HG02840 (cell line): ENCODE measurements around the gene RPTOR.

Source experiments
- ATAC-seq: cut with Tn5 transposase; IDR thresholded peaks from one replicate; pipeline ENCODE4 v1.9.1; 2021; ENCODE audit warnings: mild to moderate bottlenecking, moderate library complexity, moderate number of reproducible peaks; ENCODE audit not compliant: unreplicated experiment, low FRiP score

Gene RPTOR

DNA sequence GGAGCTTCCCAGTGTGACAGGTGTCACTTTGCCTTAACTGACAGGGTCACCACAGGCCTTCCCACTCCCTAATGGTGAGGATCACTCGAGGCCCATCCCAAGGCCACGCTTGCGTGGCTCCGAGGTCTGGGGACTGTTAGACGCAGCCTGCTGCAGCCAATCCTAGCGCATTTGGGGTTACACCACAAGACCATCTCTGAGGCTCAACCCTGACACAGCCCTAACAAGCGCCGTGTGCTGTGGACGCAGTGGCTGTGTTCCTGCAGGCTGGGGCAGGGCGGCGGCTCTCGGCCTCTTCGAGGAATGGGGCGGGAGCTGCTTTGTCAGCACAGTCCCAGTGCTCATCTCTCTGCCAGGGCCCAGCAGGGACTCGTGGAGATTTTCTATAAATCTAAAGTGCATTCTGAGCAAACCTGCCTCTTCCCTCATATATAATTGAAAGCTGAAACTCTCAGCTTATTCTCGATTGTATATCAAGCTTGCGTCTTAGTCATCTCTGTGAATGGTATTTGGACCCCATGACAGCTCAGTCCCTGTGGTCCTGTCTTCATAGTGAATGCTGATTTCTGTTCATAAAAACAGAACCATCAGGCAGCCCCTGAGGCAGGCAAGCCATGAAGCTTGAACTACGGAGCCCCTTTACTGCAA, 381.2 kb downstream of the RPTOR start:
- ATAC-seq, result no peak

GRCh38 chr17:80926591-80927250, 382.1 kb downstream of the RPTOR start:
- no peak for ATAC-seq

GRCh38 chr17:80927791-80928216, 383.2 kb downstream of the RPTOR start:
- ATAC-seq, result no peak

DNA sequence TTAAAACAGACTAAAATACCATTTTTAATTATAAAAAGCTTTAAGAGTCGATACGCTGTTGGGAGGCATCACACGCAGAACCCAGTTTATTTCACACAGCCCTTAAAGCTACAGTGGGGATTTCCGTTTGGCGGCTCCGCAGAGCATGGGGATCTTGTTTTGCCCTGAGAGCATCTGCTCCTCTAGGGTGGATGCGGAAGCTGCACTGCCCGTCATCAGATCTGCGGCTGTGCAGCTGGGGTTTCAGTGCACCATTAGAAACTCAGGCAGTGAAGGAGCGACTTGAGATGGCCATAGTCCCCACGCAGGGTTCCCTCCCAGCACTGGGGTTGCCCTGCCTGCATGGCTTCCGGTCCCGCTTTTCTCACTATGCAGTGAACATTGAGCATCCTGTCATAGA, 384.8 kb downstream of the RPTOR start:
- ATAC-seq, result no peak

- no peak for ATAC-seq
Observed at GRCh38 chr17:80930335-80931279, 386.0 kb downstream of the RPTOR start.

GRCh38 chr17:80931421-80932265, 387.0 kb downstream of the RPTOR start:
- ATAC-seq, result no peak

DNA sequence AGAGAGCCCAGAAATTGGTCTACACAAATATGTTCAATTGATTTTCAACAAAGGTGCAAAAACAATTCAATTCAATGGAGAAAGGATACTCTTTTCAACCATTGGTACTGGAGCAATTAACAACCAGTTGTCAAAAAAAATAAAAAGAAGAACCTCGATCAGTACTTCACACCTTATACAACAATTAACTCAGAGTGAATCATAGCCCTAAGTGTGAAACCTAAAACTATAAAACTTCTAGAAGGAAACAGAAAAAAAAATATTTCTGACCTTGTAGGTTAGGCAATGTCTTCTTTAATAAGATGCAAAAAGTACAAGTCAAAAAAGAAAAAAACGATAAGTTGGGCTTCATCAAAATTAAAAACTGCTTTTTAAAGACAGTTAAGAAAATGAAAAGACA, 390.9 kb downstream of the RPTOR start:
- no peak for ATAC-seq

DNA sequence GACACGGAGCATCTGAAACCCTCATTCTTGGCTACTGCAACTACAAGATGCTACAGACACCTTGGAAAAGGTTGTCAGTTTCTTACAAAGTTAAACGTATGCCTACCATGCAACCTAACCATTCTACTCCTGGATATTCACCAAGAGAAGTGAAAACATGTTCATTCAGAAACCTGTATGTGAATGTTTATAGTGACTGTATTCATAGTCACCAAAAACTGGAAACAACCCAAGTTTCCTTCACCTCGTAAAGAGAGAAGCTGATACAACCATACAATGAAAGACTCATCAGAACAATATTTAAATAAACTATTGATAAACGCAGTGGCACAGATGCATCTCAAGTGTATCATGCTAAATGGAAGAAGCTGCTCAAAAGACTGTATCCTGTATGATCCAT, 391.6 kb downstream of the RPTOR start:
- no peak for ATAC-seq

DNA sequence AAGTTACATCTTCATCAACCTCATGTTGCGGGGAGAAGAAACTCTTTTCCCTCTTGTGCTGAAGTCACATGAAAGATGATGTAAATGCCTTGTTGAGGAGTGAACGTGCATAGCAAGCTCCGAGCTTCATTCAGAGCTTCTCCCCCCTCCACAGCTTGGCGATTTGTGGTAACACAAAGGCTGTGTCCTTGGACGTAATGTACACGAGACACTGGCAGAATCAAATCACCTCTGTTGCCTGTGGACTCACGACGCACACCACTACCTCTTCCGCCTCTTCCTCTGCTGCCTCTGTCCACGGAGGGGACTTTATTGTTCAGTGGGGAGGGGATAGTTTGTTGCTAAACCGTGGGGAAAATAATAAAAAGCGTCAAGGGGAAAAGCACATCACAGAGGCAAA, 392.1 kb downstream of the RPTOR start:
- ATAC-seq, result no peak

DNA sequence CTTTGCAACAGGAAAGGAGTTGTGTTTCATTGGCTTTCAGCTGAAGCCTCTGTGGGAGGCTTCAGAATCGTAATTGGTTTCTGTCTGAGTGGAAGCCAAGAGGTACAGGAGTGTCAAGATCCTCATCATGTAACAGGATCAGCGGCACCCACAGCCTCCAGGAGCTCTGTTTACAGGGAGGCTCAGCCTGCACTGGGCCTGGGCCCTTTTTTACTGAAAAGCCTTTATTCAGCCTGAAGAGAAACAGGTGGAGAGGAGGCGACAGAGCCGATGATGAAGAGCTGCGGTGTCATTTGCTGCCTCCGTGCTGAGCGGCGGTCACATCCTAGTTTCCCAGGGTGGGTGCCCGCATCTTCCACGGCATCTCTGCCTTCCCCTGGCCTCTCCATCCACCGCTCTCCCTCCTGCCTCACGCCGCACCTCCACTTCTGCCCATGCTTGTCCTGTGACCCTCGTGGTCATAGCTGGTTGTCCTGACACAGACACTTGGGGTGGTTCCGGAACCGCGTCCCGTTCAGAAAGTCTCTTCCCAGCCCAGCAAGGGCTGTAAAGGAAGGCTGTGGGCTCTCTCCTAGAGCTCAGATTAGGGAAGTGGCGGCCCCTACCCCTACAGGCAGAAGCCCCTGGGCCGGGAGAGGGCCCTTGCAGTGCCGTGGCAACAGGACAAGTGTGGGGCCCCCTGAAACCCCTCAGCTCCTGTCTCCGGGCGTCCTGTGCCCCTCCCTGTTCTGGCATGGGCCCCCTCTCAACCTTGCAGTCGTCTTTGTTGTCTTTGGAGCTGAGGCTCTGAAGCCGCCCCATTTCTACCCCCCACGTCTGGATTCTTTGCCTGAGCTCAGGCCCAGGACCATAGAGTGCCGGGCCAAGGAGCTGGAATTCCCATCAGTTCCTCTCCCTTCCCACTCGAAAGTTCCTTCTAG, 393.1 kb downstream of the RPTOR start:
- no peak for ATAC-seq

DNA sequence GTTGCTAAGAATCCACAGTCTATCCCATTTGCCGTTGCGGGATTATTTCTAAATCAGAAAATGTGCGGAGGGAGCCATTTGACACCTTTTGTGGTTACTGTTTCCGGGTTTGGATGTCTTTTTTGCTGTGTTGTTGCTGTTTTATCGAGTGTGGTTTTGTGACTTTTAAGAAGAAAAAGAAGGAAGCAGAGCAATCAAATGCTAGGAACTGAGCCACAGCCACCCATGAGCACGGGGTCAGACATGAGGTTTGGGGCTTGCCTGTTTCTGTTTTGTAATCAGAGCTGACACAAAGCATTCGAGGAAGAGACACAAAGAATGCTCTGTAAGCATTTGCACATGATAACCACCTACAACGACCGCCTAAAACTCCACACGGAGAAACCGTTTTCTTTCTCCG, 393.9 kb downstream of the RPTOR start:
- no peak for ATAC-seq

DNA sequence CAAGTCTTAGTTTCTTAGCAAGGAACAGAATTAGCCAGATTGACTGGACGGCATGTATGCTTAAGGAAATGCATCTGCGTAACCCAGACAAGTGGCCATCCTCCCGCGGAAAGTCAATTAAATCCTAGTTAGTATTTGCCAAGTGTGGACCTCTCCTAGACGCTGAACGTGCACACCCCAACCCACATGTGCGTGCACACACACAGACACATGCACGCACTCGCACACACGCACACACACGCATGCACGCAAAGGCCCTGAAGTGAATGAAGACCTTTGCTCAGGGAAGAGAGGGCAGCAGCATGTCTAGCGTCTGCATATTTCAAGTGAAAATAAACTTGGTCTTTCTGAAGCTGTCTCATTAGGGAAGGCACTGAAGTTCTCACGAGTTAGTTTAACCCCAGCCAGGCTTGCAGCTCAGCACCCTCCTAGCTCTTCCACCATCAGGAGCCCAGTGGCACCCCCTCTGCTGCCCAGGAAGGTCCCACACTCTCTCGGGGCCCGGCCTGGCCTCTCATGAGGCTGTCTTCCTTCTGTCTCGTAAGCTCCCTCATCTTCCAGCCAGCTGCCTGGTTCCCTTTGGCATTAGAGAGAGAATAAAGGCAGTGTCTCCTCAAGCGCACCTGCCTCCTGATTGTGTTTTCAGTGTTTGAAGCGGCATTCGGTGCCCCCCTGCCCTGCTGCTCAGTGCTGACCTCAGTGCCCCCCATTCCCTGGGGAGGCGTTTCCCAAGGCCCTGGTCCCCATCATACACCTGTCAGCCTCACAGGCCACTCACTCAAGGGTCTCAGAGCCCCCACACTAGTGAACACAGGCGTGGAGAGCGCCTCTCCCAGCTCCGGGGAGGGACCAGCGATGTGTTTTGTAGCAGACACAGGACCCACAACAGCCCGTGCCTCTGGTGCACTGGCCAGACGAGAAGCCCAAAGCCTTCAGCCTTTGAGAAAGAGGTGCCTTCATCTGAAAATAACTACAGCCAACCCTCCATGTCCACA, 394.8 kb downstream of the RPTOR start:
- ATAC-seq, result no peak

- ATAC-seq, result no peak
Observed at GRCh38 chr17:80940171-80941123, 395.8 kb downstream of the RPTOR start.

DNA sequence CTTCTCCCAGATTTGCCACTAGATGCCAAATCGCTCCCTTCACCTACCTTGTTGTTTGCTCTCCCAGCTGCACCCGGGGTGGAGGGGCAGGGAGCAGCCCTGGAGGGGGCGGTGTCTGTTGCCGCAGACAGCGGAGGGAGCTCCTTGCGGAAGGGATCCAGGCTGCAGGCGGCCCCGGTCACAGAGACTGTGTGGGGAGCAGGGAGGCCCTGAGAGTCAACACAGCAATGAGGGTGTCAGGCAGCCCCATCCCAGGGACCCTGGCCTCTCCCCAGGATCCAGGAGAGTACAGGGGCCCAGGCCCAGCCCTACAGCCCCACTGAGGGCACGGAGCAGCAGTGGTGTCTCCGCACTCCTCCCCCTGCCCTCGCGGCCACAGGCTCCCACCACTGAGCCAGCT, 396.5 kb downstream of the RPTOR start:
- no peak for ATAC-seq

DNA sequence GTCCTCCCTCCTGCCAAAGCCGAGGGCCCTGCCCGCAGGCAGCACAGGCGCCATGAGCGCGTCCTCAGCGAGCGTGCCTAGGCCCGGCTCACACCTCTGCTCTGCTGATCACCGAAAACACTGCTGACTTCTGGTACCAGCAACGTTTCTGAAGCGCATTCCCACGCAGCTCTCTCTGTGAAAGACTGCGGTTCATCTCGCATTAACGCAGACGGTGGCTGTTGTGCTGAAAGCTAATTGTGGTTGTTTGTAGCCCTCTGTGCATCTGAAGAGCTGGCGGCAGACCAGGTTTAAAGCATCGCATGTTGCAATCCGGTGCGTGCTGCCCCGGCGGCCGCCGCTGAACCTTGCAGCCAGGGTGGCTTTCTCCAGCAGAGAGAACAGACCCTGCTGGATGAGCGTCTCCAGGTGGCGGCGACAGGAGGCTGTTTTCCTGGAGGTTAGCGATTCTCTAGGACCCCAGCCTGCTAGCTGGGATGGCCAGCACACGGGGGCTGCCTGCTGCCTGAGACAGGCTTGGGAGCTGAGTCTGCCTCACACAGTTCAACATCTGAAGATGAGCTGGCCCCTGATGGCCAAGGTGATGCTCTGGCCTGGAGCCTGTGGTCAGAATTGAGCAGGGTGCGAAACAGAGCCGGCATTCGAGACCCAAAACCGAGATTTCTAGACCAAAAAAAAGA, 397.2 kb downstream of the RPTOR start:
- no peak for ATAC-seq
